ENCODE results near the gene PRUNE2.

- TF ChIP-seq, protein P1, sequence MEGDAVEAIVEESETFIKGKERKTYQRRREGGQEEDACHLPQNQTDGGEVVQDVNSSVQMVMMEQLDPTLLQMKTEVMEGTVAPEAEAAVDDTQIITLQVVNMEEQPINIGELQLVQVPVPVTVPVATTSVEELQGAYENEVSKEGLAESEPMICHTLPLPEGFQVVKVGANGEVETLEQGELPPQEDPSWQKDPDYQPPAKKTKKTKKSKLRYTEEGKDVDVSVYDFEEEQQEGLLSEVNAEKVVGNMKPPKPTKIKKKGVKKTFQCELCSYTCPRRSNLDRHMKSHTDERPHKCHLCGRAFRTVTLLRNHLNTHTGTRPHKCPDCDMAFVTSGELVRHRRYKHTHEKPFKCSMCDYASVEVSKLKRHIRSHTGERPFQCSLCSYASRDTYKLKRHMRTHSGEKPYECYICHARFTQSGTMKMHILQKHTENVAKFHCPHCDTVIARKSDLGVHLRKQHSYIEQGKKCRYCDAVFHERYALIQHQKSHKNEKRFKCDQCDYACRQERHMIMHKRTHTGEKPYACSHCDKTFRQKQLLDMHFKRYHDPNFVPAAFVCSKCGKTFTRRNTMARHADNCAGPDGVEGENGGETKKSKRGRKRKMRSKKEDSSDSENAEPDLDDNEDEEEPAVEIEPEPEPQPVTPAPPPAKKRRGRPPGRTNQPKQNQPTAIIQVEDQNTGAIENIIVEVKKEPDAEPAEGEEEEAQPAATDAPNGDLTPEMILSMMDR (IDR thresholded peaks at IDR 0.05) = no peak
- TF ChIP-seq POLR2A (IDR thresholded peaks at IDR 0.05) = no peak
Measured at GRCh38 chr9:76921165-76921564, 15.3 kb upstream of the PRUNE2 start.

All from Peyer's patch (tissue), 4 donors.